Stomach (tissue), 9 donors: Measurements from ENCODE around the gene SSH2. TPM values are rescaled to one million over a fixed set of nuclear protein-coding genes. Genes with fewer than 3 reads are reported as not detected.

ENCODE experiments used
- DNase-seq, 2 donors: peaks; one replicate each; pipeline versions ENCODE4 v3.0.0 to v3.0.0-alpha.2; 2013 to 2019
- H3K27ac ChIP-seq, 5 donors: fragments of 200-600 bp in 4 of 5; sonication (generic) in 4 of 5; one replicate each; pipeline ENCODE4 v1.5.1; 2013 to 2019; ENCODE audit warnings: mild to moderate bottlenecking in 1 of 5, moderate library complexity in 1 of 5
- H3K27me3 ChIP-seq, 3 donors: fragments of 200-600 bp; sonication (generic); one replicate each; pipeline ENCODE4 v1.5.1; 2017 to 2019; ENCODE audit warnings: mixed run types in 1 of 3
- H3K36me3 ChIP-seq, 4 donors: fragments of 200-600 bp; sonication (generic); 1 replicate in 3 of 4; 2 replicates in 1 of 4; pipeline ENCODE4 v1.5.1; 2016 to 2019
- H3K4me1 ChIP-seq, 4 donors: fragments of 200-600 bp; sonication (generic); one replicate each; pipeline ENCODE4 v1.5.1; 2016 to 2019
- H3K4me3 ChIP-seq, 4 donors: fragments of 200-600 bp; sonication (generic) in 3 of 4; one replicate each; pipeline ENCODE4 v1.5.1; 2016 to 2019; ENCODE audit warnings: mild to moderate bottlenecking in 1 of 4
- H3K9me3 ChIP-seq, 4 donors: fragments of 200-600 bp; sonication (generic); one replicate each; pipeline ENCODE4 v1.5.1; 2016 to 2019
- CTCF ChIP-seq, 7 experiments: fragments of 450-650 bp in 4 of 7; fragments of 200-600 bp in 3 of 7; sonication (generic) in 3 of 7; IDR thresholded peaks; one replicate each; pipeline ENCODE4 v1.5.1; 2016 to 2019; ENCODE audit warnings: antibody characterized with exemption in 7 of 7, control low read depth in 2 of 7, mild to moderate bottlenecking in 1 of 7
- EP300 ChIP-seq: sonication (generic); formaldehyde crosslinking; IDR thresholded peaks from one replicate; pipeline ENCODE4 v1.6.1; 2017; ENCODE audit warnings: antibody characterized with exemption
- POLR2A ChIP-seq, 4 donors: fragments of 450-650 bp; IDR thresholded peaks; one replicate each; pipeline ENCODE4 v1.6.1; 2016; ENCODE audit warnings: antibody characterized with exemption in 4 of 4, control low read depth in 2 of 4, mild to moderate bottlenecking in 1 of 4, moderate library complexity in 1 of 4
- POLR2AphosphoS5 ChIP-seq, 3 donors: sonication (generic); formaldehyde crosslinking; IDR thresholded peaks; one replicate each; pipeline ENCODE4 v1.6.1; 2016; ENCODE audit warnings: antibody characterized with exemption in 3 of 3
- WGBS, 5 donors: extraction: QIAGEN DNeasy Blood & Tissue Kit in 3 of 5; methylation state at CpG; one replicate each; pipeline versions ENCODE4 v1.1.5 to v1.1.7; 2013 to 2018; 5-methylcytosine and 5-hydroxymethylcytosine counted together
- intact Hi-C: fragments of 100-400 bp; cut with DNase I; formaldehyde crosslinking; loops from one replicate; pipeline ENCODE4 v1.15.1; 2023; ENCODE audit warnings: low total_unique reads
- polyA plus RNA-seq, 3 donors: library from polyadenylated mRNA; stranded (reverse); fragments of 200-250 nt; gene quantifications; one replicate each; pipeline ENCODE4 v1.2.3, GENCODE V29; 2013
- total RNA-seq, 5 donors: library from RNA; depleted of rRNA; stranded (reverse); fragments of >200 nt; gene quantifications; one replicate each; pipeline versions ENCODE4 v1.1.0 to v1.2.3, GENCODE V29; 2014 to 2016
- donor health status: healthy with polysubstance abuse.
- donor health status: Bipolar disorder and iron deficiency.
- donor health status: healthy.

SSH2 gene
- total and polyA plus RNA-seq, 8 donors = 7.8 to 44.9 (median 24.1) TPM

GRCh38 chr17:29771546-29771945, 158.5 kb downstream of the SSH2 start:
- TF ChIP-seq EP300 (no peak), POLR2A (IDR thresholded peaks at IDR 0.05) (no peak), POLR2AphosphoS5 (IDR thresholded peaks at IDR 0.05) (no peak), CTCF (IDR thresholded peaks at IDR 0.05) (no peak)
- WGBS, 5 donors = 80 to 88% (median 85%) methylated on average over 1 of the region's 1 CpG

DNA sequence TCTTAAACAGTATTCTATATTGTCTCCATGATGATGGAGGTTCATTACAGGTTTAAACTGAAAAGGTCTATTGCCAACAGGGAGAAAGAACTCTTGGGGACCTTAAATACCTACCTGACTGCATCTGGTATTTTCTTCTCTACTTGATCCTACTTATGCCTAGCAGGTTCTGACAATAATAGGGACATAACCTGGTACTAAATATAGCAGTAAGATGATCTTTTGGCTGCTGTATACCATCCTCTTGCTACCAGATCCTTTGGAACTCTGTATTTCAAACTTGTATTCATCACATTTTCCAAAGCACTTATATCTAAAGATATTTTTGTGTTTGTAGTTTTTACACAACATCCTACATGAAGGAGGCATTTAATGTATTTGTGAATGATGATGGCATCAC, 160.8 kb downstream of the SSH2 start:
- no peaks in the 10 kb centered on the region for H3K36me3 ChIP-seq
- H3K27ac ChIP-seq = no peak overlapping the region
- intact Hi-C loops = no loop called here
- no peaks in the 10 kb centered on the region for H3K27me3 ChIP-seq
- no peaks in the 10 kb centered on the region for H3K9me3 ChIP-seq
- H3K4me3 ChIP-seq = no peak overlapping the region
- no peak for TF ChIP-seq EP300
- no peak for TF ChIP-seq POLR2A (IDR thresholded peaks at IDR 0.05)
- H3K4me1 ChIP-seq = no peaks in the 10 kb centered on the region
- no peak for DNase-seq

More at GRCh38 chr17:29771546-29771945, 158.5 kb downstream of the SSH2 start:
- H3K36me3 ChIP-seq = no peaks in the 10 kb centered on the region
- no peaks in the 10 kb centered on the region for H3K9me3 ChIP-seq
- no peaks in the 10 kb centered on the region for H3K4me1 ChIP-seq
- DNase-seq = no peak
- no peaks in the 10 kb centered on the region for H3K27me3 ChIP-seq
- H3K27ac ChIP-seq = no peak overlapping the region
- H3K4me3 ChIP-seq = no peak overlapping the region
- intact Hi-C loops = loop anchor here (10.0 kb wide), 1 partner anchor 127 kb away; no protein-coding TSS in a partner anchor

DNA sequence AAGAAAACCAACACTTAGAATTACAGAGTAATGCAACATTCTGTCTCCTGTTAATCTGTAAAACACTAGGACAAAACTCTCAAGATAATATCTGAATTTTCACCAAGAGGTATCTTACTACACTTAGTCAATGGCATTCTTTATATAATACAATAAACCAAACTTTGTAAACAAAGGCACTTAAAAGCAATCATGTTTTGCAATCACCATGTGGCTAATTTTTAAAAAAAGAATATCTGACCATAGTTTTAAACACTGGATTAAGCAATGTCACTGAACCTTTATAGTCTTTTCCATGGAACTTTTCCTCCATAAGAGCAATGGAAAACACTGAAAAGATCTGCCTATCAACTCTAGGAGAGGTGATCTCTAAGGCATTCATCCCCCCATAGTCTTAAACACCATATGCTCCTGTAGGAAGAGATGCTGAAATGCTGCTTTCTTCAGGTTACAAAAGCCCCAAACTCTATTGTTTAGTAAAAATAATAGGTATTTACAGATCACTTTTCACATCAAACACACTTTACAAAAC, 163.2 kb downstream of the SSH2 start:
- no peaks in the 10 kb centered on the region for H3K9me3 ChIP-seq
- DNase-seq = no peak
- no peaks in the 10 kb centered on the region for H3K36me3 ChIP-seq
- no peak overlapping the region for H3K4me3 ChIP-seq
- H3K27ac ChIP-seq = no peak overlapping the region
- TF ChIP-seq CTCF (IDR thresholded peaks at IDR 0.05) = no peak
- no peak for TF ChIP-seq POLR2AphosphoS5 (IDR thresholded peaks at IDR 0.05)
- TF ChIP-seq EP300 = no peak
- TF ChIP-seq POLR2A (IDR thresholded peaks at IDR 0.05) = no peak
- peaks cover 0 to 2% (median under 1%) of the 10 kb centered on the region in 4 donors for H3K4me1 ChIP-seq
- intact Hi-C loops = no loop called here
- no peaks in the 10 kb centered on the region for H3K27me3 ChIP-seq

- DNase-seq = no peak
- WGBS, 5 donors = 85 to 97% (median 95%) methylated on average over 1 of the region's 1 CpG
- Histone ChIP-seq H3K4me3 (no peak overlapping the region), H3K27me3 (no peaks in the 10 kb centered on the region), H3K36me3 (no peaks in the 10 kb centered on the region), H3K4me1 (peaks cover 0 to 20% (median 14%) of the 10 kb centered on the region in 4 donors), H3K9me3 (no peaks in the 10 kb centered on the region), H3K27ac (no peak overlapping the region)
- intact Hi-C loops = no loop called here
- no peak for TF ChIP-seq POLR2AphosphoS5 (IDR thresholded peaks at IDR 0.05)
- TF ChIP-seq EP300 = no peak
- TF ChIP-seq POLR2A (IDR thresholded peaks at IDR 0.05) = no peak
- TF ChIP-seq CTCF (IDR thresholded peaks at IDR 0.05) = no peak
These were observed 165.3 kb downstream of the SSH2 start for GRCh38 chr17:29764748-29765147.

DNA sequence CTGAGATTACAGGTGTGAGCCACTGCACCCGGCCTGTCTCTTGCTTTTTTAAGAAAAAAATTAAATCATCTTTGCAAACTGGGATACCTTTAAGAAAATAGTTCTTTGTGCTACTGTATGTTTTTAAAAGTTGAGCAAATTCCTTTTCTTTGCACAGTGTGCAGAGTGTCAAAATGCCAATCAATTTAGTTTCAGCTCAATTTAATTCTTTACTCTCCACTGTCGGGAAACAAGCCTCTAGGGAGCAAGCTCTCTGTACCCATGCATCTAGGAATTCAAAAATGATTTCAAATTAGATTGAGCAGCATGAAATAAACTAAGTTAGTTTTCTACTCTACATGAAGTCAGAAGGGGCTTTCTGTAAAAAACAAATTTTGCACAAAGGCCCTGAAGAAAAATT, 165.8 kb downstream of the SSH2 start:
- H3K9me3 ChIP-seq = no peaks in the 10 kb centered on the region
- DNase-seq = no peak
- TF ChIP-seq POLR2A (IDR thresholded peaks at IDR 0.05) (no peak), EP300 (no peak), POLR2AphosphoS5 (IDR thresholded peaks at IDR 0.05) (no peak), CTCF (IDR thresholded peaks at IDR 0.05) (no peak)
- H3K4me3 ChIP-seq = no peak overlapping the region
- no peaks in the 10 kb centered on the region for H3K36me3 ChIP-seq
- WGBS, 5 donors = 89 to 92% (median 90%) methylated on average over 2 of the region's 2 CpGs
- intact Hi-C loops = no loop called here
- no peaks in the 10 kb centered on the region for H3K27me3 ChIP-seq
- no peak overlapping the region for H3K27ac ChIP-seq
- peaks cover 0 to 25% (median 17%) of the 10 kb centered on the region in 4 donors for H3K4me1 ChIP-seq
